GM12891 (cell line): ENCODE data around the gene PTPRD.

Source experiments
- POLR2A ChIP-seq: IDR thresholded peaks from 2 replicates; pipeline ENCODE4 v1.6.1; 2011; ENCODE audit warnings: low read depth, low read length, control low read depth
- POLR2AphosphoS5 ChIP-seq: IDR thresholded peaks from 2 replicates; pipeline ENCODE4 v1.6.1; 2011; ENCODE audit warnings: low read depth, low read length, control low read depth
- SPI1 ChIP-seq: IDR thresholded peaks from 2 replicates; pipeline ENCODE4 v1.6.1; 2011; ENCODE audit warnings: low read depth, low read length, control low read depth
- TAF1 ChIP-seq: IDR thresholded peaks from 2 replicates; pipeline ENCODE4 v1.6.1; 2011; ENCODE audit warnings: low read depth, low read length, control low read depth

GRCh38 chr9:10387282-10387681, 225.5 kb downstream of the PTPRD start:
- TF ChIP-seq POLR2A: no peak
- no peak for TF ChIP-seq SPI1
- TF ChIP-seq POLR2AphosphoS5: no peak
- no peak for TF ChIP-seq TAF1
